ENCODE data around the gene NEO1. TPM values are rescaled to one million over a fixed set of nuclear protein-coding genes. Genes with fewer than 3 reads are reported as not detected.

Gene NEO1
- total RNA-seq, 2 donors from 2014 or later, result 7.0 to 8.1 TPM

DNA sequence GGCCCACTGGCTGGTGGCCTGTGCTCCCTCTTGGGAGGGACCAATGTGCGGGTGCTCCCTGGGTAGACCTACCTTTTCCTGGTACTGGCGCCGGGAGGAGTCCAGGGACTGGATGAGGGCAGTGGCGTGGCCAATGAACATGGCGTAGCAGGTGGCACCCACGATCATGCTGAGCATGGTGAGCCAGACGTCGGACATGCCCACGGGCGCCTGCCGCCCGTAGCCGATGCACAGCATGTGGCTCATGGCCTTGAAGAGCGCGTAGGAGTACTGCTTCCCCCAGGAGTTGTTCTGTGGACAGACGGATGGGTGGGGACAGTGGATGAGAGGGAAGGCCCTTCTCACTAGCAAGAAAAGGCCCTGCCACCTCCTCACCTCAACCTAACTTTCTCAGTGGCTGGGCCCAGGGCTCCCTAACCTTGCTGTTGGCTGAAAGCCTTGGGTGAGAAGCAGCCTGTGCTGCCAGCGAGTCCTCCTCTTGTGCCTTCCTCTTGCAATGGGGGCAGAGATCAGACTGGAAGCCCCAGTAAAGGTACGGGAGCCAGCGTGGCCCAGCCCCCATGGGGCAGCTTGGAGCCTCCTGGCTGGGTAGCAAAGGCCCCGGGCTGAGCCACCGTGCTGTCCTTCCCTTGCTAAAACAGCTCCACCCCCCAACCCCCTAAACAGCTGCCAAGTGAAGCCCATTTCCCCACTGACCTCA, 277.4 kb downstream of the NEO1 start:
- Mint-ChIP-seq H3K9me3 (no peaks in the 10 kb centered on the region), H3K4me1 (ENCODE audit: low read depth) (peaks cover 5% of the 10 kb centered on the region), H3K27me3 (ENCODE audit: low read depth) (peaks cover 5% of the 10 kb centered on the region), H3K36me3 (ENCODE audit: insufficient read depth in 2 of 2) (no peaks in the 10 kb centered on the region), H3K27ac (no peak overlapping the region), H3K4me3 (no peak overlapping the region)
- DNase-seq (no peak), ATAC-seq (replicated peaks in 1 of 2) (no peak)

DNA sequence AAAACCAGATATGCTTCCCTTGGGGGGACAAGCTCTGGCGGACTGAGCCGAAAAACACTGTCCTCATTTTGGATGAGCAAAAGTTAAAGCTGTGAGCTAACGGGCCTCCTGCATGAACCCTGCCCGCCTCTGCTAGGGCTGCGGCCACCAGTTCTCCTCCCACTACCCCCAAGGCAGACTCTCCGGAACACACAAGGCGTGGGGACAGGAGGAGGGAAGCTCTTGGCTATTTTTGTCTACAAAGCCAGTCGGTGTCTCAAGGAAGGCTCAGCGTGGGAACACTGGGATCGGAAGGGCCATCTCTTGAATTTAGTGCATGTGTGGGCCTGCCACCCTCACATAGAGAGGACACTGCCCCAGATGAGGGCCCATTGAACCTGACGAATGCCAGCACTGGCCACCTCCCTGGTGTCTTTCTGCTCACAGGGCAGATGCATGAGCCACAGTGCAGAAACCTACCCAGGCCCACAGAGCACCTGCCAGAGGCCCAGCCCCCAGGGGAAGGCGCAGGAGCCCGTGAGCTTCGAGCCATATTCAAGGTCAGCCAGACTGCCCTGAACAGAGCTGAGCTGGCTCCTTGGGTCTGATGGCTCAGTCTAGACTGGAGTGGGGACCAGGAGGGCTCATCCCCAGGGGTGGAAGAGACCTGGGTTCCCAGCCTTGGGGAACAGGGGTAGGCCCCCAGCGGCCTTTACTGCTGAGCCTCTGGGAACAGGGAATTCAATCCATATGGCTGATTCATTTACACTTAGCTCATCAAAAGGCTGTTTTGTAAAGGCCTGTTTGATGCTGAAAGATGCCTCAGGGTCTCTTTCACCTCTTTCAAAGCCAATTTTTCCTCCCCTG, 278.2 kb downstream of the NEO1 start:
- H3K4me1 Mint-ChIP-seq (ENCODE audit: low read depth), result peaks cover 5% of the 10 kb centered on the region
- no peaks in the 10 kb centered on the region for H3K9me3 Mint-ChIP-seq
- H3K4me3 Mint-ChIP-seq, result no peak overlapping the region
- no peak overlapping the region for H3K27ac Mint-ChIP-seq
- H3K27me3 Mint-ChIP-seq (ENCODE audit: low read depth), result peaks cover 5% of the 10 kb centered on the region
- no peaks in the 10 kb centered on the region for H3K36me3 Mint-ChIP-seq (ENCODE audit: insufficient read depth in 2 of 2)
- ATAC-seq (replicated peaks in 1 of 2) (no peak), DNase-seq (no peak)

DNA sequence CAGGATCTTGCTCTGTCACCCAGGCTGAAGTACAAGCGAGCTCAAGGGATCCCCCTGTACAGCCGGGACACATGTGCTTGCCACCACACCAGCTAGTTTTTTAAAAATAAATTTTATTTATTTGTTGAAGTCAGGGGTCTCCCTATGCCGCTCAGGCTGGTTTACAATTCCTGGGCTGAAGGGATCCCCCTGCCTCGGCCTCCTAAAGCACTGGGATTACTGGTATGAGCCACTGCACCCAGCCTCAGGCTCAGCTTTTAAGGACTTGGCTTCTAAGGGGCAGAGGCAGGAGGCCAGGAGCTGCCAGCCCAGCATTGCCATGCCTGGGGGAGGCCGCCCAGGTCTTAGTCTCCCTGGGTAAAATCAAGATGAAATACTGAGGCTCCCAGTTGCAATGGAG, 279.2 kb downstream of the NEO1 start:
- no peak overlapping the region for H3K27ac Mint-ChIP-seq
- ATAC-seq (replicated peaks in 1 of 2) (no peak), DNase-seq (no peak)
- H3K27me3 Mint-ChIP-seq (ENCODE audit: low read depth), result no peaks in the 10 kb centered on the region
- no peak overlapping the region for H3K4me3 Mint-ChIP-seq
- H3K9me3 Mint-ChIP-seq, result no peaks in the 10 kb centered on the region
- no peaks in the 10 kb centered on the region for H3K4me1 Mint-ChIP-seq (ENCODE audit: low read depth)
- no peaks in the 10 kb centered on the region for H3K36me3 Mint-ChIP-seq (ENCODE audit: insufficient read depth in 2 of 2)

DNA sequence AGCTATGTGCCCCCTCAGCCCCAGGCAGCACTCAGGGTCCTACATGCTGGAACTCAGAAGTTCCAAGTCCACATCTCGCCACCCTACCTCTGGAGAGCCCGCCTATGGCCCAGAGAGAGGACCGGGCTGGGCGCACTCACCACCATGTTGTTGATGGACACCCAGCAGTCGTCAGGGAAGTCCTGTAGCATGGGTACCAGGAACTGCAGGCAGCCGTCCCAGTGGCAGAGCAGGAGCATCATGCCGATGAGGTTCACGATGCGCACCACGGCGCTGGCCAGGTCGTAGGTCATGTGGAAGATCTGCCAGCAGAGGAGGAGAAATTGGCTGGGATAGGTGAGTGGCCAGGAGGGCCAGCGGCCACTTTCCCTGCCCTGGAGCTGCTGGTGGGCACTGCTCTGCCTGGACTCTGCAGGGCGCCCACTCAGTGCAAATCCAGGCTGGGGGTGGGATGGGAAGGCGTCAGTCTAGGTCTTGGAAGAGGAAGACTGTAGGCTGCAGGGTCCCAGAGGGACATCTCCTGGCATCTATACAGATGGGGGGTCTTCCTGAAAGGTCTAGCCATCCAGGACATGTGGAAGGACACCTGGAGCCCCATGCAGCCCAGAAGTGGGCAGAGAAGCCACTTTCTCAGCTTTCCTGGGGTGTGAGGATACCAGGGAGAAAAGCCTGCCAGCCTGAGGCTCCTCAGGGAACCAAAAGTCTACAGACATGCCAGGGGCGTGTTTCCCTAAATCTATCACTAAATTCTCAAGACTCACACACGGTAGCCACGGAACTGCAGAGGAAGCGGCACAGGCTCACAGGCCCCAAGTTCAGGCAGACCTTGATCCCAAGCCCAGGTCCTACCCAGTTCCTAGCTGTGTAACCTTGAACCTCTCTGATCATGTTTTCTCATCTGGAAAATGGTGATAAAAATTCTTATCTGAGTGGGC, 280.0 kb downstream of the NEO1 start:
- DNase-seq, result no peak
- H3K9me3 Mint-ChIP-seq, result no peaks in the 10 kb centered on the region
- no peaks in the 10 kb centered on the region for H3K36me3 Mint-ChIP-seq (ENCODE audit: insufficient read depth in 2 of 2)
- H3K27me3 Mint-ChIP-seq (ENCODE audit: low read depth), result no peaks in the 10 kb centered on the region
- ATAC-seq (replicated peaks in 1 of 2), result no peak
- H3K4me1 Mint-ChIP-seq (ENCODE audit: low read depth), result no peaks in the 10 kb centered on the region
- H3K27ac Mint-ChIP-seq, result no peak overlapping the region
- no peak overlapping the region for H3K4me3 Mint-ChIP-seq

DNA sequence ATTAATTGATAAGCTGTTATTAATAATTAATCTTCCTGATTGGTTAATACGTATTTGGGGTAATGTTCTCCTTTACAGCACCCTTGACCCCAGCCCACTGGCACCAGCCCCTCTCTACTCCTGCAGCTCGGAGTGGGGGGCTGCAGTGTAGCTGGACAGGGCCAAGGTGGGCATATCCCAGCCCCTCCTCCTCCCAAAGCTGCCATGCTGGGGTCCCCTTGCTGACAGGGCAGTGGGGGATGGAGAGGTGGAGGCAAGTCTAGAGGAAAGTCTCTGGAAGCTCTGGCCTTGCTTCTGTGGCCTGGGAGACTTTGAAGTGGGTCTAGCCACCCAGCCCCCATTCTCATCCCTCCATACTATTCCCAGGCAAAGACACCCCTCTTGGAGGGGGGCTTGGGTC, 280.7 kb downstream of the NEO1 start:
- Mint-ChIP-seq H3K27me3 (ENCODE audit: low read depth) (no peaks in the 10 kb centered on the region), H3K4me3 (no peak overlapping the region), H3K4me1 (ENCODE audit: low read depth) (no peaks in the 10 kb centered on the region), H3K9me3 (no peaks in the 10 kb centered on the region), H3K27ac (no peak overlapping the region), H3K36me3 (ENCODE audit: insufficient read depth in 2 of 2) (no peaks in the 10 kb centered on the region)
- ATAC-seq (replicated peaks in 1 of 2) (no peak), DNase-seq (no peak)

DNA sequence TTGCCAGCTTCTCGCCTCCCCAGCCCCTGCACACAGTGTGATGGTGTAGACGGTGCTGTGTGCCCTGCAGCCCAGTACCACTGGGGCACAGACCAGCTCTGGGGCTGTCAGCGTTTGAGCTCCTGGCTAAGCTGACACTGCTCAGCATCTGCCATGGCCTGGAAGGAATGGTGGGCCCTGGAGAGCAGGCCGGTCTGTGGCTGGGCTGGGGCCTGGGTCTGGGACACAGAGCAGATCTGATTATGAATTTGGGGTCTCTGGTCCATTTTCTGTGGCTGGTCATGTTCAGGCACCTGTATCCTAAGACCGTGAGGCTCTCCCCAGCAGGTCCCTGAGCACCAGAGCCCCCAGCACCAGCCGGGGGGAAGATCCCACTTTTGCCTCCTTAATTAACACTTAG, 281.8 kb downstream of the NEO1 start:
- H3K9me3 Mint-ChIP-seq, result no peaks in the 10 kb centered on the region
- H3K36me3 Mint-ChIP-seq (ENCODE audit: insufficient read depth in 2 of 2), result no peaks in the 10 kb centered on the region
- H3K27me3 Mint-ChIP-seq (ENCODE audit: low read depth), result no peaks in the 10 kb centered on the region
- ATAC-seq (replicated peaks in 1 of 2), result no peak
- no peaks in the 10 kb centered on the region for H3K4me1 Mint-ChIP-seq (ENCODE audit: low read depth)
- H3K27ac Mint-ChIP-seq, result no peak overlapping the region
- DNase-seq, result no peak
- no peak overlapping the region for H3K4me3 Mint-ChIP-seq

DNA sequence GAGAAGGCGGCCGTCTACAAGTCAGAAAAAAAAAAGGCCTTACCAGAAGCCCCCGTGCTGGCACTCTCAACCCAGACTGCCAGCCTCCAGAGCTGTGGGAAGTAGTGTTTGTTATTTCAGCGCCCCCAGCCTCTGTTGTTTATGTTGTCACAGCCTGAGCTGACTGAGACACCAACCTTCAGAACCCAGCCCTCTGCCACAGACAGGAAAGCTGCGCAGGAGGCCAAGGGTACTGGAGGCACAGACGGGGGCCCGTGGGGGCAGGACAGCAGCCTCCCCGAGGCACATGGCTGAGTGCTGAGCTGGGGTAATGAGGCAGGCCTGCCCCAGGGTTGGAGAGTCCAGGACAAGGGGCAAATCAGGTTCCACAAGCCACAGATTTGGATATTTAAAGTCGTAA, 282.8 kb downstream of the NEO1 start:
- no peaks in the 10 kb centered on the region for H3K4me1 Mint-ChIP-seq (ENCODE audit: low read depth)
- no peaks in the 10 kb centered on the region for H3K27me3 Mint-ChIP-seq (ENCODE audit: low read depth)
- H3K27ac Mint-ChIP-seq, result no peak overlapping the region
- no peak for DNase-seq
- no peak overlapping the region for H3K4me3 Mint-ChIP-seq
- no peak for ATAC-seq (replicated peaks in 1 of 2)
- no peaks in the 10 kb centered on the region for H3K9me3 Mint-ChIP-seq
- no peaks in the 10 kb centered on the region for H3K36me3 Mint-ChIP-seq (ENCODE audit: insufficient read depth in 2 of 2)

DNA sequence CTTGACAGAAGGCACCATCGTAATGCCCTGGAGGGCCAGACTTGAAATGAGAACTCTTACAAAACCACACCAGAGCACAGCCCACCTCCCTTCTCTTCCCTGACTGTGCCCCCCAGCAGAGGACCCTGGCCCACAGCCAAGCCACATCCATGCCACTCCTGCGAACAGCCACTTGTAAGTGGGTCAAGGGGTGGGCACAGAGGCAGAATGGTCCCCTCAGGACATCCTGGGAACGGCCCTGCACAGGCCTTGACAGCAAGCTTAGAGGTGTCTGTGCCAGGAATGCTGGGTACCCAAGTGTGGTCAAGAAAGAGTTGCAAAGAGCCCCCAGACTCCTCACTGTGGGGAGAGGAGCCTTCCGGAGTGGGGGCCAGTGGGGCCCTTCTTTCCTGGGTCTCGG, 283.2 kb downstream of the NEO1 start:
- DNase-seq, result no peak
- Mint-ChIP-seq H3K27me3 (ENCODE audit: low read depth) (no peaks in the 10 kb centered on the region), H3K9me3 (no peaks in the 10 kb centered on the region), H3K27ac (no peak overlapping the region), H3K4me3 (no peak overlapping the region), H3K36me3 (ENCODE audit: insufficient read depth in 2 of 2) (no peaks in the 10 kb centered on the region), H3K4me1 (ENCODE audit: low read depth) (no peaks in the 10 kb centered on the region)
- no peak for ATAC-seq (replicated peaks in 1 of 2)

DNA sequence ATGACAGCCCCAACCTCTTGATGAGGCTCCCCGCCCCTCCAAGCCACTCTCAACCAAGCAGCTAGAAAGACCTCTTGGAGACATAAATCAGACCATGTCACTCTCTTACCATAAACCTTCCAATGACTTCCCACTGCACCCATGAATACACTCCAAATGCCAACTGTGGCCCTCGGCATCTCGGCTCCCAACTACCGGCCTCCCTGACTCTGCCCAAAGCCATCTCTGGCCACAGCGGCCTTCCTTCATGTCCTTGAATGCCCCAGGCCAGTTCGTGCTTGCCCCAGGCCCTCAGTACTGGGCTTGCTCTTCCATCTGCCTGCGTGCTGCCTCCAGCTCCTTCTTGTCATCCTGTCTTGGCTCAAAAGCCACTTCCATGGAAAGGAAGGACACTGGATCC, 284.5 kb downstream of the NEO1 start:
- DNase-seq, result no peak
- H3K9me3 Mint-ChIP-seq, result no peaks in the 10 kb centered on the region
- H3K36me3 Mint-ChIP-seq (ENCODE audit: insufficient read depth in 2 of 2), result no peaks in the 10 kb centered on the region
- no peak for ATAC-seq (replicated peaks in 1 of 2)
- H3K4me1 Mint-ChIP-seq (ENCODE audit: low read depth), result no peaks in the 10 kb centered on the region
- no peak overlapping the region for H3K4me3 Mint-ChIP-seq
- no peak overlapping the region for H3K27ac Mint-ChIP-seq
- no peaks in the 10 kb centered on the region for H3K27me3 Mint-ChIP-seq (ENCODE audit: low read depth)

DNA sequence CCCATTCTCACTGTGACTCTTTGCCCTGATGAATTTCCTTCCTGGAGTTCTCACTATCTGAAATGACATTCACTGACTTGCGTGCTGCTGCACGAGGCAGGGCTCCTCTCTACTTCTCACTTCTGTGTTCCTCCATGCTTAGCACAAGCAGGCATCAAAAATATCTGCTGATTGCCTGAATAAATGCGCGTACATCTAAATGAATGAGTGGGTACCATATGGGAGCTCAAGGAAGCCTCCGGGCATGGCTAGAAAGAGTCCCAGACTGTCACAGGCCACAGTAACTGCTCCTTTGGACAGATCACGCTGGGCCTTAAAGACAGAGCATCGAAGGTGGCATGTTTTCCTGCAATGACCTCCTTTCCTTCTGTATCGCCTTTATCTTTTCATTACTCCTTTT, 284.9 kb downstream of the NEO1 start:
- Mint-ChIP-seq H3K9me3 (no peaks in the 10 kb centered on the region), H3K4me3 (no peak overlapping the region)

DNA sequence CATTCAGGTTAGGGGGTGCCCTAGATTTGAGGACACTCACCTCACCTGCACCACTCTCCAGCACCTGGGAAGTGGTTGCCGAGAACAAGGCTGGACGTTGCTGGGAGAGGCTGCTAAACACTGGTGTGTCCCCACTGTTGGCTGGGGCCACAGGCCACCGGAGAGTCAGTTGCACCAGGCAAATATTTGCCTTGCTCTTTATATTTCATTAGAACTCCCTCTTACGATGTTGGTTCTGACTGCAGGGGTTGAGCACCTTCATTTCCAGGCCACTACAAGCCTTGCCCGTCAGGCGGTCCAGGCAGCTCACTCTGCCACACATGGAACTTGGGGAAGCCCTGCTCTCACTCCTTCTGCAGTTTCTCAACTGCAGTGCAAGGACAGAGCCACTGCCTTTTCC, 285.8 kb downstream of the NEO1 start:
- H3K36me3 Mint-ChIP-seq (ENCODE audit: insufficient read depth in 2 of 2), result no peaks in the 10 kb centered on the region
- H3K4me1 Mint-ChIP-seq (ENCODE audit: low read depth), result no peaks in the 10 kb centered on the region
- H3K9me3 Mint-ChIP-seq, result peaks cover 0 to 3% of the 10 kb centered on the region in 2 donors
- H3K4me3 Mint-ChIP-seq, result no peak overlapping the region
- ATAC-seq (replicated peaks in 1 of 2) (no peak), DNase-seq (no peak)
- no peak overlapping the region for H3K27ac Mint-ChIP-seq
- no peaks in the 10 kb centered on the region for H3K27me3 Mint-ChIP-seq (ENCODE audit: low read depth)

More for the DNA sequence above, 284.9 kb downstream of the NEO1 start:
- ATAC-seq (replicated peaks in 1 of 2) (no peak), DNase-seq (no peak)
- Mint-ChIP-seq H3K4me1 (ENCODE audit: low read depth) (no peaks in the 10 kb centered on the region), H3K27ac (no peak overlapping the region), H3K36me3 (ENCODE audit: insufficient read depth in 2 of 2) (no peaks in the 10 kb centered on the region), H3K27me3 (ENCODE audit: low read depth) (no peaks in the 10 kb centered on the region)

DNA sequence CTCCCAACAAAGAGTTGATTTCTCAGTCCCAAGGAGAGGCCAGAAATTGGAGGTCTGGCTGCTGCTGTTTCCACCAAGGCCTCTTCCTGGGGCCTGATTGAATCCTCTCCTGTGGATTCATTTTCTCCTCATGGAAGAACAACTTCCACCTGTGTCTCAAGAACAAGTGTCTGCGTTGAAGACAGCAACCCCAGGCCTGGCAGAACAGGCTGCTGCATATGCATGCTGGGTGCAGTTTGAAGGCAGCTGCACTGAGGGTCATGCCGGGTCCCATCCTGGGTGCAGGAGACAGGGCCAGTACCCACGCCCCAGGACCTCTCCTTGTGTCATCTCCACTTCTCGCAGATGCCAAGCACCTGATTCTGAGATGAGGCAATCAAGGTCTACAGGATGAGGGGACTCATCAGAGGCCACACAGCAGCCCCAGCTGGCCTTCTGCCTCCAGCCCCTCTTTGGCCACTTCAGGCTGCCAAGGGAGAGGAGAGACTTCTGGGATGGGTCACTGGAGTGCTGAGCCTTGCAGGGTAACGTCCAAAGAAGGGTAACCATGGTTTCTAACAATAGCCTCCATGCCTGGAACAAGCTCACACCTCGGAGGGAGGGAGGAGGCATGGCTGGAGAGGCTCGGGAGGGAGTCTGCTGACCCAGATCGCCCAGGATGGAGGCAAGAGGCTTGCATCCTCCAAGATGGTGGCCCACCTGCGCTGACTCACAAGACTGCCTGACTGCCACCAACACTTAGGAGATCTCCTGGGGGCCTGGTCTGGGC, 286.5 kb downstream of the NEO1 start:
- Mint-ChIP-seq H3K36me3 (ENCODE audit: insufficient read depth in 2 of 2) (no peaks in the 10 kb centered on the region), H3K4me3 (no peak overlapping the region), H3K27me3 (ENCODE audit: low read depth) (peaks cover 4% of the 10 kb centered on the region), H3K27ac (no peak overlapping the region), H3K4me1 (ENCODE audit: low read depth) (no peaks in the 10 kb centered on the region), H3K9me3 (peaks cover 3 to 6% of the 10 kb centered on the region in 2 donors)
- DNase-seq (no peak), ATAC-seq (replicated peaks in 1 of 2) (no peak)
